GM18517 (cell line): ENCODE measurements around the gene MAN2B2.
"Not testable (repeated sequence)": the region's sequence is repeated elsewhere in the genome, so short reads cannot be mapped to it uniquely, and the experiment has no call there.

Experiments
- ATAC-seq: cut with Tn5 transposase; IDR thresholded peaks from one replicate; pipeline ENCODE4 v1.9.1; 2021; ENCODE audit warnings: mild to moderate bottlenecking, moderate library complexity; ENCODE audit not compliant: unreplicated experiment

The MAN2B2 gene

GRCh38 chr4:6613676-6614651, 39.0 kb downstream of the MAN2B2 start:
- ATAC-seq, result no peak

DNA sequence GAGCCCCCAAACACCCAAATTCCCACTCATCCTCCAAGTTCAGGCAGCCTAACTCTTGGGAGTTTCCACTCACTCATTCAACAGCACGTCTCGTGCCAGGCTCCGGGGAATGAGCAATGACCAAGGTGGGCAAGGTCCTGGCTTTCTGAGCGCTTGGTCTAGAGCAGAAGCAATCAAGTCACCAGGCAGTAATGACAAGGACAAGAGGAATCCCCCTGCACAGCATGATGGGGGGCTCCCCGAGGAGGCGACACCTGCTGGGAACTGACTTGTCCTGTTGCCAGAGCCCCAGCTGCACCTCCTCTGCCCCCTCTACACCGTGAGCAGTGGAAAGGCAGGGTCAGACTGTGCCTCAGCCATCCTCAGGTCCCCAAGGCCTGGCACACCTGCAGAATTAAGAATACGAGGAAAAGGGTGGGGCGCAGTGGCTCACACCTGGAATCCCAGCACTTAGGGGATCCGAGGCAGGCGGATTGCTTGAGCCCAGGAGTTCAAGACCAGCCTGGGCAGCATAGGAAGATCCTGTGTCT, 39.8 kb downstream of the MAN2B2 start:
- ATAC-seq, result no peak

DNA sequence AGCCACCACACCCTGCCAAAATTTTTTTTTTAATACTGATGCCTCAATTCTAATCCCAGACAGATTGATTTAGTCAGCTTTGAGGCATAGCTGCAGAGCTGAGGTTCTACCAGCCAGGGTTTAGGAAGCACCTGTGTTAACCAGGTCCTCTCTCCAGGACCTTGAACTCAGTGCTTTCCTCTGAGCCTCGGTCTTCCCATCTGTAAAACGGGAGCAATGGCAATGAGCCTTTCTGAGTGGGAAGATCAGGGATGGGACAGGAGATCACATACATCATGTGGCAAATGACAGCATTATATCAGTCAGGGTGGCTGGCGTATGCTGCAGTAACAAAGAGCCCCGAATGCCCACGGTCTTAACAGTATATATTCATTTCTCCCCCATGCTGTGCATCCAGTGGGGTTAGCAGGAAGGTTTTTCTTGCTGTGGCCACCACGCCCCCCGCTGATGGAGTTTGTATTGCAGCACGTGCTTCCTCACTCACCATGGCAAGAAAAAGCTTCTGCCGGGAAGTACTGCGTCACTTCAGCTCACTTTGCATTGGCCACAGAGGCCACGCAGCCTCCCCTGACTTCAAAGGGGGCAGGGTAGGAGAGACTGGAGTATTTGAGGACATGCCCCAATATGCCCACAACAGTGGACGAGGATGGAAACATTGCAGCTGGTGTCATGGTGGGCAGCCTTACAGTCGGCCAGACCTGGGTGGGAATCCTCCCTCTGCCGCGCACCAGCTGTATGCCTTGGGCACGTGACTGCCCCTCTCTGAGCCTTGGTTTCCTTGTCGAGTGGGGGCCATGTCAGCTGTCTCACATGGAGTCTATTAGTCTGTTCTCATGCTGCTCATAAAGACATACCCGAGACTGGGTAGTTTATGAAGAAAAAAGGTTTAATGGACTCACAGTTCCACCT, 41.4 kb downstream of the MAN2B2 start:
- ATAC-seq, result no peak

GRCh38 chr4:6617246-6617645, 42.3 kb downstream of the MAN2B2 start:
- no peak for ATAC-seq

- no peak for ATAC-seq
Observed at GRCh38 chr4:6618386-6619115, 43.6 kb downstream of the MAN2B2 start.

DNA sequence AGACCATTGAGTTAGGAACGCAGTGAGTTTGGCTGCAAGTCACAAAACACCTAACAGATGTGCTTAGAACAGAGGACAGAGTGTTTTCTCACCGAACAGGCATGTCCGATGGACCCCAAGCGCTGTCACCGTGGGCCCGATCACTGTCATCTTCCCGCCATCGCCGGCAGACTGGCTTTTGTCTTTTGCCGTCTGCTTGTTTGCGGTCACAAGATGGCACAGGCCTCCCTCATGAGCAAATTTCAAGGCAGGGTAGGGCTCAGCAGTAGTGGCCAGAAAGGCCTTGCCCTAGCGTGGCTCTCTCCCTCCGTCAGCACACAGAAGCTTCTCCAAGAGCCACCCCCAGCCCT, 44.1 kb downstream of the MAN2B2 start:
- ATAC-seq, result no peak

DNA sequence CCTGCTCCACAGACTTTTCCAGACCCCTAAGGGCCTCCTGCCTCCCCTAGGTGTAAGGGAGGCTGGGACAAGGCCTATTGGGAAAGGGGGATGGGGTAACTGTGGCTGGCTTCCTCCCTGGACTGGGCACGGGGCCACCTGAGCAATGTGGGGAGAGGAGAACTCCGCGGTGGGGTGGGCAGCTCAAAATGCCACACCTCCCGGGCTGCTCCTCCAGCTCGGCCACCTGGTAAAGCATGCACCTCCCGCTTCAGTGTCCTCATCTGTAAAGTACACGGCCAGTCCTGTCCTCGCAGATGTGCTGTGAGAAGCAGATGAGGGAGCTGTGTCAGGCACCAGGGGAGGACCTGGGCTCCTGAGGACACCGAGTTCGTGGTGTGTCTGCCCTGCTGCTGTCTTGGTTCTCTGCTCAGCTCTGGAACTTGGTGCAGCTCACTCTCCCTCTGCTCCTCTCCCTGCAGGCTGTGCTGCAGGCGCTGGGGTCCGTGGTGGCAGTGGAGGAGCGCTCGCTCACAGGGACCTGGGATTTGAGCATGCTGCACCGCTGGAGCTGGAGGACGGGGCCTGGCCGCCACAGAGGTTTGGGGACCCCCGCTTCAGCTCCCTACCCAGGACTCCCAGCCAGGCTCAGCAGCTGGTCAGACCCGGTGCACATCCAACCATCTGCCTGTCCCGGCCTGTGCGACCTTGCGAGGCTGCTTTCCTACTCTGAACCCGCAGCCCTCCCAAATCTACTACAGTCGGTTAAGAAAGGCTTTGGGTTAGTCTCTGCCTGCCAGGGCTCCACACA, 44.7 kb downstream of the MAN2B2 start:
- ATAC-seq, result no peak

DNA sequence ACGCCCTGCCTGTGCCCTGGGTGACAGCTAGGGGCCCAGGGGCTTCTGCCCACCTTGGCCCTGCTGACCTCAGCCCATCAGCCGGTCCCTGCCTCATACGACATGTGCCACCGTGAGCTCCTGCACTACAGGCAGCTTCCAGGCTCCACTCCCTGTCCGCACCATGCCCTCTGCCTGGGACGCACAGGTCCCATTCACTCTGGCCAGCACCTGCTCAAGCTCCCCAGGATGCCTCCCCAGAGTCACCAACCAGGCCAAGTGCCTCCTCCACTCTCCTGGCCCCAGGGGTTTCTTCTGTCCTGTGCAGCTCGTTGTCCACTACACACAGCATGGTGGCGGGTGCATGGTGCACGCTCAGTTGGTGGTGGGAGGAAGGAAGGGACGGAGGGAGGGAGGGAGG, 45.3 kb downstream of the MAN2B2 start:
- ATAC-seq, result no peak

GRCh38 chr4:6620891-6621555, 46.0 kb downstream of the MAN2B2 start:
- ATAC-seq, result no peak

GRCh38 chr4:6621556-6621927, 46.6 kb downstream of the MAN2B2 start:
- no peak for ATAC-seq

GRCh38 chr4:6622744-6623143, 47.8 kb downstream of the MAN2B2 start:
- no peak for ATAC-seq

- no peak for ATAC-seq
Observed at GRCh38 chr4:6625256-6625655, 50.3 kb downstream of the MAN2B2 start.

DNA sequence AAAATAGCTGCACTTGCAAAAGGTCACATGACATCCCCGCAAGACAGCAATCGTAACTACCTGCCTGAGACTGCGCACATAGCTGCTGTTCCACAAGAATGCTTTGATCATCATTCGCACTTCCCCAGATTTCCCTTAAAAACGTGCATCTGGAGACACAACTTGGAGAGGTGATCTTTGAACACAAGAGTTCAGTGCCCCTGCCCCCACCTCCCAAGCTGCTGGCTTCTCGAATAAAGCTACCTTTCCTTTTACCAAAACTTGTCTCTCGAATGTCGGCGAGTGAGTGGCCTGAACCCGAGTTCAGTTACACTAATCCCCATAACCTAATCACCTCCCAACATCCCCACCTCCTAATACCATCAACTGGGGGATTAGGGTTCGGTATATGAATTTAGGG, 51.1 kb downstream of the MAN2B2 start:
- no peak for ATAC-seq

- no peak for ATAC-seq
Observed at GRCh38 chr4:6627832-6628231, 52.8 kb downstream of the MAN2B2 start.

DNA sequence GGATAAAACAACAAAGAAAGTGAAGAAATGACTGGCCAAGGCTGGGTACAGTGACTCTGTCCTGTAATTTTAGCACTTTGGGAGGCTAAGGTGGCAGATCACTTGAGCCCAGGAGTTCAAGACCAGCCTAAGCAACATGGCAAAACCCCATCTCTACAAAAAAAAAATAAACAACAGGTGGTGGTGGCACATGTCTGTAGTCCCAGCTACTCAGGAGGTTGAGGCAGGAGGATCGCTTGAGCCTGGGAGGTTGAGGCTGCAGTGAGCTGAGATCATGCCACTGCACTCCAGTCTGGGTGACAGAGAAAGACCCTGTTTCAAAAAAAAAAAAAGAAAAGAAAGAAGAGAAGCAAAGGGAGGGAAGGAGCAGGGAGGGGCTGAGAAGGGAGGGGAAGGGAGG, 53.5 kb downstream of the MAN2B2 start:
- ATAC-seq, result not testable (repeated sequence)

DNA sequence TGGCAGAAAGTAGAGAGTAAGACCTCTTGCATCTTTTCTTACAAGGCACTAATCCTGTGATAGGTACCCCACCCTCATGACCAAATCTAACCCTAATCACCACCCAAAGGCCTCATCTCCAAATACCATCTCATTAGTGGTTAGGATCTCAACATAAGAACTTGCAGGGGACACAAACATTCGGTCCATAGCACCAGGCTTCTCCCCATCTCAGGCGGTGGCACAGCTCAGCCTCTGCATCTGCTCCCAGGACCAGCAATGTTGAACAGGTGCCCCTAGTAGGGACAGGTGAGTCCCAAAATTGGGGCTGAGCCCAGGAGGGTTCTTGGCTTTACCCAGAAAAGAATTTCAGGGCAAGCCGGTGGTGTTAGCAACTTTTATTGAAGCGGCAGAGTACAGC, 57.1 kb downstream of the MAN2B2 start:
- ATAC-seq, result no peak

DNA sequence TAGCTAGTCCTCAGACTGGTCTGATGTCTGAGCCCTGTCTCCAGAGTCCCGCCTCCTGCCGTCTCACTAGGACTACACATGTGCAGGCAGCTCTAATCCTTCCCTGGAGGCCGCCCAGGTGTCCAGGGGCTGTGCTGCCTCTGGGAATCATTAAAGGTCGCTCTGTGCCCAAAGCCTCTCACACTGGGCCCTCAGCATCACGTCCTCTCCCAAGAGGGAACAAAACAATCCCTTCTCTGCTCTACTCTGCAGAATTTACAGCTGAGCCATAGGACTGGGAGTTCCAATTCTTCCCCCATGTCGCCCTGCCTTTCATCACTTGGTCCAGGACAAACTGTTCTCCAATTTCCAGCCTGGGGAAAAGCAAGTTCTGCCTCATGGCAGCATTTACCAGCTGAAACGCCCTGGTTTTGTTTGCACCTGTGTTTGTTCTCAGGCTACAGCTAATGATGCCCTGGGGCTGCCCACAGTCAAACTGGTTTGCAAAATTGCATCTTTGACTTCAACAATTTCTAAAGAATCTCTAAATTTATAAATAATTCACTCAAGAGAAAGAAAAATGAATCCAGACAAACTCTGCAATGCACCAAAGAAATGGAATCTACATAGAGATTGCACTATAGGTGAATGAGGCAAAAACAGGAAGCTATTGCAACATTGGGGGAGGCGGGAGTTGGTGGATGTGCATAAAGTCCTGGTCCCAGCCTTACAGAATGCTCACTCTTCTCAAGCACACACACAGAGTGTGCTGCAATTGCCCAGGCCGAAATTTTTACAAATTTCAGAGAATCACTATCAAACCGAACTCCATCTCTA, 58.3 kb downstream of the MAN2B2 start:
- ATAC-seq, result no peak

DNA sequence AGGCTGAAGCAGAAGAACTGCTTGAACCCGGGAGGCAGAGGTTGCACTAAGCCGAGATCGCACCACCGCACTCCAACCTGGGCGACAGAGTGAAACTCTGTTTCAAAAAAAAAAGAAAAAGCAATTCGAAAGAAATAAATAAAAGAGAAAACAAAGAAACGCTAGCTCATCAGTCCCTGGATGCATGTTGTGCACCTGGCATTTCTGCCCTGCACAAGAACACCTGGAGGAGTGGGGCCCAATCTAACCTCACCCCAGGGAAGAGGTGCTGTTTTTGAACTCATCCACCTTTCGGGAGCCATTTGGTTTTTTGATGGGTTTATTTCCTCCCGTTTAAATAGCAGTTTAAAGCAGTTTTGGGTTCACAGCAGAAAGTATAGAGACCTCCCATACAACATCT, 59.8 kb downstream of the MAN2B2 start:
- no peak for ATAC-seq
